Heart right ventricle (tissue), 16 donors: ENCODE results near the gene ENDOD1. TPM values are rescaled to one million over a fixed set of nuclear protein-coding genes. Genes with fewer than 3 reads are reported as not detected.

Source experiments
- ATAC-seq, 8 donors: fragments of 200-7000 bp; cut with Tn5 transposase; one replicate each; pipeline ENCODE4 v1.9.1; 2020; ENCODE audit warnings: mild to moderate bottlenecking in 8 of 8, moderate library complexity in 8 of 8, moderate number of reproducible peaks in 1 of 8
- DNase-seq, 2 donors: peaks; one replicate each; pipeline ENCODE4 v3.0.0-alpha.2; 2020
- H3K27ac ChIP-seq, 10 donors: fragments of 200-600 bp; sonication (generic) in 2 of 10; one replicate each; pipeline versions ENCODE4 v1.5.0 to v1.8.0; 2020 to 2022; ENCODE audit warnings: mild to moderate bottlenecking in 3 of 10
- H3K27me3 ChIP-seq, 7 donors: fragments of 200-600 bp; one replicate each; pipeline ENCODE4 v1.8.0; 2021 to 2022; ENCODE audit warnings: mild to moderate bottlenecking in 2 of 7
- H3K36me3 ChIP-seq, 9 donors: fragments of 200-600 bp; sonication (generic) in 1 of 9; one replicate each; pipeline versions ENCODE4 v1.5.0 to v1.8.0; 2020 to 2022; ENCODE audit warnings: mild to moderate bottlenecking in 2 of 9
- H3K4me1 ChIP-seq, 9 donors: fragments of 200-600 bp; sonication (generic) in 1 of 9; one replicate each; pipeline versions ENCODE4 v1.5.0 to v1.8.0; 2020 to 2022; ENCODE audit warnings: mild to moderate bottlenecking in 4 of 9
- H3K4me3 ChIP-seq, 10 donors: fragments of 200-600 bp; sonication (generic) in 2 of 10; one replicate each; pipeline versions ENCODE4 v1.5.0 to v1.8.0; 2020 to 2022; ENCODE audit warnings: mild to moderate bottlenecking in 7 of 10, moderate library complexity in 2 of 10
- H3K9me3 ChIP-seq, 11 donors: fragments of 200-600 bp in 10 of 11; sonication (generic) in 2 of 11; one replicate each; pipeline versions ENCODE4 v1.5.0 to v1.8.0; 2013 to 2022; ENCODE audit warnings: mild to moderate bottlenecking in 2 of 11, control low read depth in 1 of 11, moderate library complexity in 1 of 11
- WGBS, 2 donors: extraction: QIAGEN DNeasy Blood & Tissue Kit; methylation state at CpG; one replicate each; pipeline ENCODE4 v1.1.7; 2013; ENCODE audit warnings: inconsistent platforms in 1 of 2; 5-methylcytosine and 5-hydroxymethylcytosine counted together
- intact Hi-C, 10 donors: fragments of 100-400 bp; cut with DNase I; formaldehyde crosslinking; loops; one replicate each; pipeline versions ENCODE4 v1.11.1 to v1.14.2; 2022
- polyA plus RNA-seq, 2 donors: library from polyadenylated mRNA; stranded (reverse); fragments of 200-250 nt; gene quantifications; one replicate each; pipeline ENCODE4 v1.2.3, GENCODE V29; 2013
- total RNA-seq, 10 donors: library from RNA; stranded (reverse); fragmentation: NEBNext Ultra II Directional in 3 of 10; extraction: Animal tissue kit (Norgen Biotek cat#: 25700) in 3 of 10; gene quantifications; one replicate each; pipeline versions ENCODE4 v1.2.1 to v1.2.4, GENCODE V29; 2021 to 2023
- TF ChIP-seq, protein P1 (sequence below), 9 donors: fragments of 200-600 bp; sonication (generic) in 2 of 9; IDR thresholded peaks; one replicate each; pipeline versions ENCODE4 v1.5.0 to v1.8.0; 2021 to 2022; ENCODE audit warnings: antibody characterized with exemption in 9 of 9, mild to moderate bottlenecking in 5 of 9, moderate library complexity in 1 of 9
- donor health status: Arrhythmogenic right ventricular cardiomyopathy.
- donor health status: ischemic (EF 13 %, LVEDD 7.1; RV severe dilation, severe dysfunction).
- donor health status: healthy with polysubstance abuse.
- donor health status: DM: no; HTN: yes; CAD: no.
- donor health status: DM: no; HTN: no; CAD: no.
- donor health status: ischemic (EF 25% LVEDD 6.9; RV normal size, moderate dysfunction).
- donor health status: ischemic (EF 25% LVEDD 5.7; RV mildly dilated, moderate dysfunction).
- donor health status: healthy.
- donor health status: DM: yes; HTN: yes; CAD: no.
- donor health status: Ischemic cardiomyopathy.
- donor health status: ischemic (EF 35%, LVEDD 5.7; RV mildly dilated, moderate dysfunction).
- donor health status: nonischemic (EF 11% LVEDD 7.7; RV severe dilation, severe dysfunction).
- donor health status: DM: yes; HTN: yes; CAD: no.
- donor health status: PGD.
- donor health status: ischemic (EF 29% LVEDD 5.4; RV normal size, mild dysfunction).
- donor health status: nonischemic (EF 23%, LVEDD 6.1; RV moderate dilation, normal function).

Gene ENDOD1
- total and polyA plus RNA-seq, 12 donors, result 3.7 to 15.0 (median 11.0) TPM

DNA sequence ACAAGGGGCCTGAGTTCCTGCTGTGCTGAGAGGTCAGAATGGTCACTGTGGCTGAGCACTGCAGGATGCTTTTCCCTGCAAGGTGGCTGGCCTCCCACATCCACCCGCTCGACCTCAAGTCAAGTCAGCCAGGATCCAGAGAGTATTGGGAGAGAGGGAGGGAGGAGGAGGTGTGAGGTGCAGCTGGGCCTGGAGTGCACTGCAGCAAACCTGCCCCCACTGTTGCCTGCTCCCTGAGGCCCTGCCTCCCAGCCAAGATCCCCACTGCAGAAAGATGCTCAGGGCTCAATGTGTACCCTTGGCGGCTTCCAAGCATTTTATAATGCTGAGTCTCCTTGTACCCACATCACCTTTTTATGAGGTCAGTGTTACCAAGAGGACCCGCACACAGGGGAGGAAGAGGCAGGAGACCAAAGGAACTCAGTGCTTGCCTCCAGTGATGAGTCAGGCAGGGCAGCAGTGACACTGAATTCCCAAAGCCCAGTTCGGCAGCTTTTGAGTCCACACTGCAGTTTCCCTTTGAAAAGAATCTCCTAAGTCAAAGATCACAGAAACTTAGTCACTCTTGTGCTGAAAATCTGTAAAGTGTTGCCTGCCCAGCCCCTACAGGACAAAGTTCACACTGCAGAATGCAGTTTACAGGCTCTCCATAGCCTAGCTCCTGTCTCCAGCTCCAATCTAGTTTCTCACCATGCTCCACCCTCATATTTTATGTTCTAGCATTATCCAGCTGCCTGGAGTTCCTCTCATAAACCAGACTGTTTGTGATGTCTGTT, 3.1 kb downstream of the ENDOD1 start:
- intact Hi-C loops, result loop anchor here in 3 of 10 donors (5.0 to 10.0 kb wide), 2 partner anchors 45 to 52 kb away; no protein-coding TSS in a partner anchor
- DNase-seq, result no peak
- Histone ChIP-seq H3K27ac (no peak overlapping the region), H3K9me3 (no peaks in the 10 kb centered on the region), H3K27me3 (peaks cover 0 to 5% (median 0%) of the 10 kb centered on the region in 7 donors), H3K4me1 (peaks cover 0 to 69% (median 34%) of the 10 kb centered on the region in 9 donors), H3K4me3 (no peak overlapping the region), H3K36me3 (peaks cover 0 to 4% (median 0%) of the 10 kb centered on the region in 9 donors)
- WGBS, 2 donors, result 57 to 58% methylated on average over 5 of the region's 5 CpGs
- ATAC-seq, result no peak
- TF ChIP-seq, protein P1, sequence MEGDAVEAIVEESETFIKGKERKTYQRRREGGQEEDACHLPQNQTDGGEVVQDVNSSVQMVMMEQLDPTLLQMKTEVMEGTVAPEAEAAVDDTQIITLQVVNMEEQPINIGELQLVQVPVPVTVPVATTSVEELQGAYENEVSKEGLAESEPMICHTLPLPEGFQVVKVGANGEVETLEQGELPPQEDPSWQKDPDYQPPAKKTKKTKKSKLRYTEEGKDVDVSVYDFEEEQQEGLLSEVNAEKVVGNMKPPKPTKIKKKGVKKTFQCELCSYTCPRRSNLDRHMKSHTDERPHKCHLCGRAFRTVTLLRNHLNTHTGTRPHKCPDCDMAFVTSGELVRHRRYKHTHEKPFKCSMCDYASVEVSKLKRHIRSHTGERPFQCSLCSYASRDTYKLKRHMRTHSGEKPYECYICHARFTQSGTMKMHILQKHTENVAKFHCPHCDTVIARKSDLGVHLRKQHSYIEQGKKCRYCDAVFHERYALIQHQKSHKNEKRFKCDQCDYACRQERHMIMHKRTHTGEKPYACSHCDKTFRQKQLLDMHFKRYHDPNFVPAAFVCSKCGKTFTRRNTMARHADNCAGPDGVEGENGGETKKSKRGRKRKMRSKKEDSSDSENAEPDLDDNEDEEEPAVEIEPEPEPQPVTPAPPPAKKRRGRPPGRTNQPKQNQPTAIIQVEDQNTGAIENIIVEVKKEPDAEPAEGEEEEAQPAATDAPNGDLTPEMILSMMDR (IDR thresholded peaks at IDR 0.05), result peak in 7 of 9 donors; percentile 15 to 60 (median 33)

DNA sequence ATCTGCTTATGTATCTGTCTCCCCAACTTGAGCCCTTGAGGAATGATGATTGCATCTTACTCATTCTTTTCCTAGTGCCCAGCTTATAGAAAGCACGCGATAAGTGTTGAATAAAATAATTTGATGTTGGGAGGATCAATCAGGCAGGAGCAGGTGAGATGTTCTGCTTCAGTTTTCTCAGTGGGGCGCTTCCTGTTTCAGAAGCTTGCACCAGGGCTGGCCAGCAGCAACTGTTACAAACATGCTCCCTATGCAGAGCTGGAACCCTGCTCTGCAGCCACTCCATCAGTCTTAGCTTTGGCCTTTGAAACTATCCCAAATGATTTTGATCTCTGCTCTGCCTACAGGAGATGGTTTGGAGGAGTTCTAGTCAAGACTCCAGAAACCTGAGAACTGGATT, 3.9 kb downstream of the ENDOD1 start:
- no peak overlapping the region for H3K27ac ChIP-seq
- no peak for DNase-seq

DNA sequence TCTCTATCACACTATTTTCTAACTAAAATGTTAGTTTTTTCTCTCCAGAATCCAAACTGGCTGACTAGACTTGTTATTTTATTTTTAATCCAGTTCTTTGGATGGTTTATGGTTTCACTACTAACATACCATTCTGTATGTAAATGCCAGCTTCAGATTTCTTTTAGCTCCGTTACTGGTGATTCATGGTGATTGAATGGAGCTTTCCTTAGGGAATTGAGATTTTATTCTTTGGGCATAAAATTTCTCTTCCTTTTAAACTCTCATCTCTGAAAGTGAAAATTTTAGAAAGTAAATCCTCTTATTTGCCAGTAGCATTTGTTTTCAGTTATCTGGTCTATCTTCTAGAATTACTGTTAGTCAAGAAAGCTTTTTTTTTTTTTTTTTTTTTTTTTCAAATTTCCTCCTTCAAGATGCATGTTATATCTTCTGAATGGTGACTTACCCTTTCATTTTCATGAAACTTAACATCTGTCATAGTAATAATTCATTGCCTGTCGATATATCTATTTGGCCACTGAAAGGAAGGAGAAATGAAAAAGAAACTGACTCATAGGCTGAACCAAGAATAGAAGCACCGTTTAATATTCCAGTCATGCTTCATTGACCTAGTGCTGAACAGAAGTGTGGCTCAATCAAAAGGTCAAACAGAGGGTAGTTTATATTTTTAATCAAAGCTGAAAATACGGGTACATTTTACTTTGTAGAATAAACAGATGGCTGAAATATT, 6.4 kb downstream of the ENDOD1 start:
- TF ChIP-seq, protein P1 (IDR thresholded peaks at IDR 0.05), result no peak
- Histone ChIP-seq H3K9me3 (no peaks in the 10 kb centered on the region), H3K27ac (peak overlapping the region in 2 of 10 donors; percentile 43 to 56), H3K36me3 (peaks cover 0 to 4% (median 0%) of the 10 kb centered on the region in 9 donors), H3K27me3 (peaks cover 0 to 2% (median 0%) of the 10 kb centered on the region in 7 donors), H3K4me3 (no peak overlapping the region), H3K4me1 (peaks cover 0 to 50% (median 18%) of the 10 kb centered on the region in 9 donors)
- ATAC-seq, result peak in 4 of 8 donors; percentile 20 to 71 (median 52)
- no peak for DNase-seq
- intact Hi-C loops, result loop anchor here in 2 of 10 donors (10.0 kb wide), 1 partner anchor 49 kb away; no protein-coding TSS in a partner anchor
- 30 to 52% methylated on average over 4 of the region's 4 CpGs for whole genome bisulfite sequencing, 2 donors

More for the DNA sequence above, 3.9 kb downstream of the ENDOD1 start:
- WGBS, 2 donors, result 89 to 92% methylated on average over 3 of the region's 3 CpGs
- TF ChIP-seq, protein P1 (IDR thresholded peaks at IDR 0.05), result no peak
- ATAC-seq, result no peak
- intact Hi-C loops, result loop anchor here in 3 of 10 donors (5.0 to 10.0 kb wide), 2 partner anchors 44 to 51 kb away; no protein-coding TSS in a partner anchor
- H3K9me3 ChIP-seq, result no peaks in the 10 kb centered on the region
- peaks cover 0 to 4% (median 0%) of the 10 kb centered on the region in 9 donors for H3K36me3 ChIP-seq
- H3K27me3 ChIP-seq, result peaks cover 0 to 5% (median 0%) of the 10 kb centered on the region in 7 donors
- peaks cover 0 to 70% (median 34%) of the 10 kb centered on the region in 9 donors for H3K4me1 ChIP-seq
- no peak overlapping the region for H3K4me3 ChIP-seq

DNA sequence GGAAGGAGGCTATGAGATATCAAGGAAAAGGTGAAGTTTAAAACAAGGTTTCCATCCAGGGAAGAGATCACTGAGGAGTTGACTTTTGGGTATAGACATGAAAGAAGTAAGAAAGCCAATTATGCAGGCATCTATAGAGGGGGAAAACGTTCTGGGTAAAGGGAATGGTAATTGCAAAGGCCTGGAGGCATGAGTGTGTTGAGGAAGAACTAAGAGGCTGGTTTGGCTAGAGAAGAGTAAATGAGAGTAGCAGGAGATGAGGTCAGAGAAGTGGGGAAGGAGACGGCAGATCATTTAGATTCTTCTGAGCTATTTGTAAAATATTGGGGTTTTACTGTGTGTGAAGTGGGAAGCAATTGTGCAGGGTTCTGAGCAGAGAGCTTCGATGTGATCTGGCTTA, 7.6 kb downstream of the ENDOD1 start:
- intact Hi-C loops, result loop anchor here in 2 of 10 donors (10.0 kb wide), 1 partner anchor 48 kb away; no protein-coding TSS in a partner anchor
- Histone ChIP-seq H3K9me3 (no peaks in the 10 kb centered on the region), H3K4me1 (peaks cover 0 to 41% (median 14%) of the 10 kb centered on the region in 9 donors), H3K27me3 (no peaks in the 10 kb centered on the region), H3K4me3 (no peak overlapping the region), H3K27ac (no peak overlapping the region), H3K36me3 (peaks cover 0 to 4% (median 0%) of the 10 kb centered on the region in 9 donors)
- 77% methylated on average over 3 of the region's 3 CpGs for WGBS, 2 donors
- ATAC-seq (no peak), DNase-seq (no peak)
- TF ChIP-seq, protein P1 (IDR thresholded peaks at IDR 0.05), result no peak
